Right atrium auricular region (tissue), 2 donors: ENCODE measurements around the gene HELT. TPM values are rescaled to one million over a fixed set of nuclear protein-coding genes. Genes with fewer than 3 reads are reported as not detected.

ENCODE experiments used
- DNase-seq: peaks from one replicate; pipeline ENCODE4 v3.0.0-alpha.2; 2019; ENCODE audit warnings: low spot score
- H3K27ac ChIP-seq, 2 donors: fragments of 200-600 bp; sonication (generic); 1 replicate in 1 of 2; 2 replicates in 1 of 2; pipeline ENCODE4 v1.5.1; 2016 to 2019
- H3K27me3 ChIP-seq, 2 donors: fragments of 200-600 bp; sonication (generic); one replicate each; pipeline versions ENCODE4 v1.5.1 to v1.6.0; 2017 to 2019
- H3K36me3 ChIP-seq: fragments of 200-600 bp; sonication (generic); one replicate; pipeline ENCODE4 v1.5.1; 2016
- H3K4me1 ChIP-seq, 2 donors: fragments of 200-600 bp; sonication (generic); one replicate each; pipeline versions ENCODE4 v1.5.1 to v1.6.0; 2017 to 2019
- H3K4me3 ChIP-seq, 2 donors: fragments of 200-600 bp; sonication (generic); 1 replicate in 1 of 2; 2 replicates in 1 of 2; pipeline ENCODE4 v1.5.1; 2017 to 2019; ENCODE audit warnings: mild to moderate bottlenecking in 1 of 2, moderate library complexity in 1 of 2
- H3K9me3 ChIP-seq, 2 donors: fragments of 200-600 bp; sonication (generic); one replicate each; pipeline ENCODE4 v1.5.1; 2019
- total RNA-seq, 2 donors: library from RNA; depleted of rRNA; stranded (reverse); fragments of >200 nt; gene quantifications; one replicate each; pipeline ENCODE4 v1.1.0, GENCODE V29; 2016
- TF ChIP-seq, protein P1 (sequence below), 2 donors: fragments of 200-600 bp; sonication (generic); IDR thresholded peaks; one replicate each; pipeline ENCODE4 v1.5.1; 2019; ENCODE audit warnings: antibody characterized with exemption in 2 of 2

The HELT gene
- total RNA-seq, 2 donors from 2014 or later, result not detected

DNA sequence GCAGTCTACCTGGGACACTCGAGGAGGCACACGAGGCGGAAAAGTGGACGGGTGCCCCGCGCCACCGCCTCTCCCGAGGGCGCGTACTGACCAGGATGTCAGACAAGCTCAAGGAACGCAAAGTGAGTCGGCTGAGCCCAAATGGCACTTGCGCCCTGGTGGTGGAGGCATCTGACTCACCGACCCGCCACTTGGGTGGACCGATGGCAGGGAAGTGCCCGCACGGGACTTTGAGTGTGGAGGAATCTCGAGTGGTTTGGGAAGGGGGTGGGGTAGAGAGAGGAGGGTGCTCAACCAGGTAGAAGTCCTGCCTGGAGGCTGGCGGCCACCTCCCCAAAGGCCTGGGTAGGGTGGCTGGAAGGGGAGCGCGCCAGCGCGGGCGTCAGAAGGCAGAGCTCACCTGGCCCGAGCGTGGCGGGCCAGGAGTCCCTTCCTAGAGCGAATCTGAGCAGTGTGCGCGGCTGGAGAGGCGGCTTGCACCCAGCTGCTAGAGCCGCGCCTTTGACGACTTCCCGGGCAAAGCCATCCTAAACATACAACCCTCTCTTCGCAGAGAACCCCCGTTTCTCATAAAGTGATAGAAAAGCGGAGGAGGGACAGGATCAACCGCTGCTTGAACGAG, 655 bp downstream of the HELT start:
- Histone ChIP-seq H3K4me1 (peaks cover 0 to 32% of the 10 kb centered on the region in 2 donors), H3K9me3 (no peaks in the 10 kb centered on the region), H3K27ac (no peak overlapping the region), H3K4me3 (no peak overlapping the region), H3K36me3 (no peaks in the 10 kb centered on the region), H3K27me3 (peaks cover 17 to 22% of the 10 kb centered on the region in 2 donors)
- no peak for DNase-seq
- TF ChIP-seq, protein P1, sequence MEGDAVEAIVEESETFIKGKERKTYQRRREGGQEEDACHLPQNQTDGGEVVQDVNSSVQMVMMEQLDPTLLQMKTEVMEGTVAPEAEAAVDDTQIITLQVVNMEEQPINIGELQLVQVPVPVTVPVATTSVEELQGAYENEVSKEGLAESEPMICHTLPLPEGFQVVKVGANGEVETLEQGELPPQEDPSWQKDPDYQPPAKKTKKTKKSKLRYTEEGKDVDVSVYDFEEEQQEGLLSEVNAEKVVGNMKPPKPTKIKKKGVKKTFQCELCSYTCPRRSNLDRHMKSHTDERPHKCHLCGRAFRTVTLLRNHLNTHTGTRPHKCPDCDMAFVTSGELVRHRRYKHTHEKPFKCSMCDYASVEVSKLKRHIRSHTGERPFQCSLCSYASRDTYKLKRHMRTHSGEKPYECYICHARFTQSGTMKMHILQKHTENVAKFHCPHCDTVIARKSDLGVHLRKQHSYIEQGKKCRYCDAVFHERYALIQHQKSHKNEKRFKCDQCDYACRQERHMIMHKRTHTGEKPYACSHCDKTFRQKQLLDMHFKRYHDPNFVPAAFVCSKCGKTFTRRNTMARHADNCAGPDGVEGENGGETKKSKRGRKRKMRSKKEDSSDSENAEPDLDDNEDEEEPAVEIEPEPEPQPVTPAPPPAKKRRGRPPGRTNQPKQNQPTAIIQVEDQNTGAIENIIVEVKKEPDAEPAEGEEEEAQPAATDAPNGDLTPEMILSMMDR (IDR thresholded peaks at IDR 0.05), result no peak

DNA sequence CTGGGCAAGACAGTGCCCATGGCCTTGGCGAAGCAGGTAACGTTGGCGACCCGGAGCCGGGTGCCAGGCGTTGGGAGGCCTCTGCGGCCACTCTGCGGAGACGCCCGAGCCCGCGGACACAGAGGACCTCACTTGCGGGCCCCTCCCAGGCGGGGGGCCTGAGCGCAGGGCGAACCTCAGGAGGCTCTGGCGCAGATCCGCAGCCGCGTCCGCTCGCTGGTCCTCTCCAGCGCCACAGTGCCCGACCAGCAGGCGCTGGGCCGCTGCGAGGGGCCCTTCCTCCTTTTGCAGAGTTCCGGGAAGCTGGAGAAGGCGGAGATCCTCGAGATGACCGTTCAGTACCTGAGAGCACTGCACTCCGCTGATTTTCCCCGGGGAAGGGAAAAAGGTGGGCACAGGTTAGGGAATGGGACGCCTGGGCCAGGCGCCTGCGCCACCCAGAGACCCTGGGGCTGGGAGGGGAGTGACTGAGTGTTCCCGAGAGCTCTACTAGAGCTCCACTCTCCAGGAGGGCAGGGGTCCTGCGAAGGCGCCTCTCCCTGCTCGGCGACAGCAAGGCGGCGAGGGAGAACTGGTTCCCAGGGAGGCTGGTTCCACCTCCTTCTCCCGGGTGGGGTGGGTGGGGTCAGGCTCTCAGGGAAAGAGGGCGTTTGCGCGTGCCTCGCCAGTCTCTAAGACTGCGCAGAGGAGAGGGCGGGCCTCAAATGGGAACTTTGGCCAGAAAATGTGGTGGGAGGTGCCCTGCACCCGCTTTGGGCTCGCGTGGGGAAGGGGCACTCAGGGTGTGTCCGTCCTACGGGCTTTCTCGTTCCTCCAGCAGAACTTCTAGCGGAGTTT, 1.4 kb downstream of the HELT start:
- peak overlapping the region in 1 of 2 donors; percentile 29 for H3K4me3 ChIP-seq
- peaks cover 0 to 32% of the 10 kb centered on the region in 2 donors for H3K4me1 ChIP-seq
- no peaks in the 10 kb centered on the region for H3K36me3 ChIP-seq
- H3K27ac ChIP-seq, result no peak overlapping the region
- TF ChIP-seq, protein P1 (IDR thresholded peaks at IDR 0.05), result no peak
- no peaks in the 10 kb centered on the region for H3K9me3 ChIP-seq
- no peak for DNase-seq
- H3K27me3 ChIP-seq, result peaks cover 17 to 22% of the 10 kb centered on the region in 2 donors

DNA sequence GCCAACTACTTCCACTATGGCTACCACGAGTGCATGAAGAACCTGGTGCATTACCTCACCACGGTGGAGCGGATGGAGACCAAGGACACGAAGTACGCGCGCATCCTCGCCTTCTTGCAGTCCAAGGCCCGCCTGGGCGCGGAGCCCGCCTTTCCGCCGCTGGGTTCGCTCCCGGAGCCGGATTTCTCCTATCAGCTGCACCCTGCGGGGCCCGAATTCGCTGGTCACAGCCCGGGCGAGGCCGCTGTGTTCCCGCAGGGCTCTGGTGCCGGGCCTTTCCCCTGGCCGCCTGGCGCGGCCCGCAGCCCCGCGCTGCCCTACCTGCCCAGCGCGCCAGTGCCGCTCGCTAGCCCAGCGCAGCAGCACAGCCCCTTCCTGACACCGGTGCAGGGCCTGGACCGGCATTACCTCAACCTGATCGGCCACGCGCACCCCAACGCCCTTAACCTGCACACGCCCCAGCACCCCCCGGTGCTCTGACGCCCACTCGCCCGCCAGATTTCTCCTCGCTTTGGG, 2.1 kb downstream of the HELT start:
- TF ChIP-seq, protein P1 (IDR thresholded peaks at IDR 0.05), result no peak
- Histone ChIP-seq H3K27ac (no peak overlapping the region), H3K36me3 (no peaks in the 10 kb centered on the region), H3K4me3 (peak overlapping the region in 1 of 2 donors; percentile 29), H3K9me3 (no peaks in the 10 kb centered on the region), H3K4me1 (peaks cover 0 to 32% of the 10 kb centered on the region in 2 donors), H3K27me3 (peaks cover 17 to 22% of the 10 kb centered on the region in 2 donors)
- DNase-seq, result no peak

DNA sequence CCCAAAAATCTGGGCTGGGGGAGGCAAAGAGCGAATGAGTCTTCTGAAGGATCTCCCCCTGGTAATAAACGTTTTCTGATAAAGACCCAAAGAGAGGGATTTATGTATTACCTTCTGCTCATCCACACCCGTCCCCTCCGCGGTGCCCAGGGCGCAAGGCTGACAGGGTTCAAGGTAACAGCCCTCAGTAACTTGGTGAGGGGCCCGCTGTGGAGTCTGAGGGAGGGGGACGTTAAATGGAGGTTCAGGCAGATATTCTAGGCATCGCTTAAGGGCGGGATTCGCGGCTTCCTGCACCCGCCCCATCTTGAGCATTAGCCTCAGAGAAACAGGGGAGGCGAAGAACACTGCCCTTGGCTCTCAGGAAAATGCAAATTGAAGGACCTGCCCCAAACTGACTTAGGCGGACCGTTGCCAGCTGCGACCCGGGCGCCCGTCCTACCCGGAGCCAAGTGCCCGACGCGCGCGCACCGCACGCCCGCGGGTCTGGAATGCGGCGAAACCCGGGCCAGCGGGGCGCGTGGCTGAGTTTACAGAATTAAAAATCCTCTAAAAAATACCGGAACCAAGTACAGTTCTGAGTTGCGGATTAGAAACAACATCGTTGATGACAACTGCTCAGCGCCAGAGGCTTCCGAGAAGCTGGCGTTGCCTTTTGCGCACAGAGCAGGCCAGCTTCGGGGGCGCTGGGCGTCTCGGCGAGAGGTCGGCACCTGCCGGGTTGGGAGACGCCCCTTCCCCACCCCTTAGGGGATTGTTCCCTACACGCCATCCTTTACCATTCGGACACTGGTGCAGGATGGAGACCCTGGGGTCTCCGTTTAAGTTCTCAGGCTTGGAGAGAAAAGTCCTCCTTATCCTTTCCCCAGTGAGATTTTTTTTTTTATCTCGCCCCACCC, 2.8 kb downstream of the HELT start:
- no peaks in the 10 kb centered on the region for H3K36me3 ChIP-seq
- DNase-seq, result no peak
- H3K27ac ChIP-seq, result no peak overlapping the region
- TF ChIP-seq, protein P1 (IDR thresholded peaks at IDR 0.05), result no peak
- peaks cover 17 to 22% of the 10 kb centered on the region in 2 donors for H3K27me3 ChIP-seq
- no peak overlapping the region for H3K4me3 ChIP-seq
- no peaks in the 10 kb centered on the region for H3K9me3 ChIP-seq
- peaks cover 0 to 32% of the 10 kb centered on the region in 2 donors for H3K4me1 ChIP-seq

DNA sequence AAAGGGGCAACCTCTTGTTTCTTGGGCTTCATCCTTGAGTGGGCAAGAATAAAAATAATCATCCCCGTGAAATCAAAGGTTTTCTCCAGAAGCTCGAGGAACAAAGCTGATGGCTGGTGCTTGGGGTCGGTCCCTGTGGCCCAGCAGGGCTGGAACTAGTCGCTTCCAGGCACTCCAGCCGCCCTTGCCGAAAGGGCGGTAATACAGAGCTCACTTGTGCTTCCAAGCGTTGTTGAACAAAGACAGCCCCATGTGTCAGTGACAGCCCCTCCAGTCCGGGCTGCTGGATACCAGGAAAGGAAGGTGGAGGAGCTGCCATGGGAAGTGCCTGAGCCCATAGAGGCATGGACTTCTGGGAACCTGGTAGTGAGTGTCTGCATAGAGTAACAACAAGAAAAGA, 5.2 kb downstream of the HELT start:
- Histone ChIP-seq H3K4me1 (peaks cover 0 to 32% of the 10 kb centered on the region in 2 donors), H3K36me3 (no peaks in the 10 kb centered on the region), H3K27me3 (peaks cover 13 to 17% of the 10 kb centered on the region in 2 donors), H3K4me3 (no peak overlapping the region), H3K27ac (no peak overlapping the region), H3K9me3 (no peaks in the 10 kb centered on the region)
- DNase-seq, result no peak
- TF ChIP-seq, protein P1 (IDR thresholded peaks at IDR 0.05), result no peak
